OCI-LY3 (cell line): ENCODE data around the gene C16orf78.

Experiments
- H2AFZ ChIP-seq: fragments of 200-600, 300-600 bp; shearing (Covaris generic); 2 replicates; pipeline ENCODE4 v1.6.0; 2014; ENCODE audit warnings: antibody characterized with exemption, low read depth, low read length
- H3K27ac ChIP-seq: fragments of 200-600, 300-600 bp; sonication (generic); 2 replicates; pipeline ENCODE4 v1.5.1; 2014; ENCODE audit warnings: mild to moderate bottlenecking, low read length, moderate library complexity, mixed read lengths
- H3K27me3 ChIP-seq: fragments of 200-600, 300-600 bp; sonication (generic); 2 replicates; pipeline ENCODE4 v1.6.1; 2014; ENCODE audit warnings: low read depth, low read length, mixed read lengths
- H3K36me3 ChIP-seq: fragments of 200-600, 300-600 bp; sonication (generic); replicated peaks from 2 replicates; pipeline ENCODE3; 2014; ENCODE audit warnings: low read depth, low read length, mixed read lengths
- H3K4me1 ChIP-seq: fragments of 300-600, 200-600 bp; sonication (generic); 2 replicates; pipeline ENCODE4 v1.6.1; 2014; ENCODE audit warnings: low read length, mixed read lengths
- H3K4me2 ChIP-seq: fragments of 200-600, 300-600 bp; sonication (generic); 2 replicates; pipeline ENCODE4 v1.6.1; 2014; ENCODE audit warnings: low read length, mixed read lengths
- H3K4me3 ChIP-seq: fragments of 300-600, 200-600 bp; sonication (generic); 2 replicates; pipeline ENCODE4 v1.5.1; 2014; ENCODE audit warnings: antibody characterized with exemption, mild to moderate bottlenecking, low read length, moderate library complexity
- H3K79me2 ChIP-seq: fragments of 300-600, 200-600 bp; shearing (Covaris generic); 2 replicates; pipeline ENCODE4 v1.6.1; 2014; ENCODE audit warnings: mild to moderate bottlenecking, low read length, mixed read lengths
- H3K9ac ChIP-seq: fragments of 300-600, 200-600 bp; shearing (Covaris generic); 2 replicates; pipeline ENCODE4 v1.6.0; 2014; ENCODE audit warnings: mild to moderate bottlenecking, low read length, moderate library complexity
- H3K9me3 ChIP-seq: fragments of 200-600, 300-600 bp; shearing (Covaris generic); 2 replicates; pipeline ENCODE4 v1.6.1; 2014; ENCODE audit warnings: low read length, mixed read lengths; ENCODE audit not compliant: insufficient read depth
- H4K20me1 ChIP-seq: fragments of 200-600, 300-600 bp; sonication (generic); 2 replicates; pipeline ENCODE4 v1.6.1; 2016; ENCODE audit warnings: low read length, mixed read lengths; ENCODE audit not compliant: insufficient read depth
- EZH2phosphoT487 ChIP-seq: fragments of 200-600 bp; shearing (Covaris generic); IDR thresholded peaks from 2 replicates; pipeline ENCODE4 v1.6.1; 2018; ENCODE audit warnings: antibody characterized with exemption, mixed run types, low read depth
- TF ChIP-seq, protein P1 (sequence below): fragments of 200-600, 300-600 bp; sonication (generic); IDR thresholded peaks from 2 replicates; pipeline ENCODE4 v1.5.1; 2014; ENCODE audit warnings: antibody characterized with exemption, low read length, low read depth

The C16orf78 gene

DNA sequence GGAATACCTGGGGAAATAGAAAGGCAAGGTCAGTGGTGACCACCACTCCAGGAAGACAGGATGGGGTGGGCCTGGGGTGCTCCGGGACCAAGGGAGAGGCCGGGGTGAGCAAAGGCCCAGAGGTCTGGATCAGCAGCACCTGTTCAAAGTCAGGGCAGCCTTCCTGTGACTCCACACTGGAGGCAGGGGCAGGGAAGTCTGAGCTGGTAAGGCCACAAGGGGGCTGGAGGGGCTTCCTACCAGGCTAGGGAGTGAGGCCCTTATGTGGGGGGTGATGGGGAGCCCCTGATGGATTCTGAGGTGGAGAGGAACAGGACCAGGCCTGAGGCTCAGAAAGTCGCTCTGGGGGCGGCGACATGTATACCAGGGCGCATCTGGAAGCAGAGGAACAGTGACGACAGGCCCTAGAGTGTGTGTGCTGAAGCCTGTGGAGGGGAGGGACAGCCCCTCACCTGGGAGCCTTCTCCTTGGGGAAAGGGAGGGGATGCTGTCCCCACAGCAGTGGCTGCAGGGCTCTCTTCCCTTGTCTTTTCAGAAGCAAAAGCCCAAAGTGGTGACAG, 3.7 kb downstream of the C16orf78 start:
- H3K27me3 ChIP-seq, result no peaks in the 10 kb centered on the region

DNA sequence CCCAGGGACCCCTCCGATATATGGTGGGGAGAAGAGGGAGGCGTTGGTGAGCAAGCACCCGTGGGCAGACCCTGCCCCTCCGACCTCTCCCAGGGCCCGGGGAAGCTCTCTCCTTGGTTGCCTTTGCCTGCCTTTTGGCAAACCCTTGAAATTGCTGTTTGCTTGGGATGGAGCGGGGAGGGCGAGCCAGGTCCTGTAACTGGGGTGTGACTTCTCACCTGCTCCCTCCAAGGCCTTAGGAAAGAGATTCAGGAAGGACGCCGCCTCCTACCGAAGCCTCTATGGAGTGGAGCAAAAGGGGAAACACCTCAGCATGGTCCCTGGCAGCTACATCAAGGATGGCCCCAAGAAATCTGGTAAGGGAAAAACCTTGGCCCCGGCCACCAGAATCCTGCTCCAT, 4.6 kb downstream of the C16orf78 start:
- no peak overlapping the region for H3K4me3 ChIP-seq
- H3K4me2 ChIP-seq, result no peak overlapping the region
- no peaks in the 10 kb centered on the region for H3K9me3 ChIP-seq
- no peaks in the 10 kb centered on the region for H3K4me1 ChIP-seq
- H3K27me3 ChIP-seq, result no peaks in the 10 kb centered on the region
- no peaks in the 10 kb centered on the region for H4K20me1 ChIP-seq
- no peaks in the 10 kb centered on the region for H3K36me3 ChIP-seq
- no peaks in the 10 kb centered on the region for H3K79me2 ChIP-seq
- H2AFZ ChIP-seq, result no peak overlapping the region
- no peak for TF ChIP-seq EZH2phosphoT487
- TF ChIP-seq, protein P1, sequence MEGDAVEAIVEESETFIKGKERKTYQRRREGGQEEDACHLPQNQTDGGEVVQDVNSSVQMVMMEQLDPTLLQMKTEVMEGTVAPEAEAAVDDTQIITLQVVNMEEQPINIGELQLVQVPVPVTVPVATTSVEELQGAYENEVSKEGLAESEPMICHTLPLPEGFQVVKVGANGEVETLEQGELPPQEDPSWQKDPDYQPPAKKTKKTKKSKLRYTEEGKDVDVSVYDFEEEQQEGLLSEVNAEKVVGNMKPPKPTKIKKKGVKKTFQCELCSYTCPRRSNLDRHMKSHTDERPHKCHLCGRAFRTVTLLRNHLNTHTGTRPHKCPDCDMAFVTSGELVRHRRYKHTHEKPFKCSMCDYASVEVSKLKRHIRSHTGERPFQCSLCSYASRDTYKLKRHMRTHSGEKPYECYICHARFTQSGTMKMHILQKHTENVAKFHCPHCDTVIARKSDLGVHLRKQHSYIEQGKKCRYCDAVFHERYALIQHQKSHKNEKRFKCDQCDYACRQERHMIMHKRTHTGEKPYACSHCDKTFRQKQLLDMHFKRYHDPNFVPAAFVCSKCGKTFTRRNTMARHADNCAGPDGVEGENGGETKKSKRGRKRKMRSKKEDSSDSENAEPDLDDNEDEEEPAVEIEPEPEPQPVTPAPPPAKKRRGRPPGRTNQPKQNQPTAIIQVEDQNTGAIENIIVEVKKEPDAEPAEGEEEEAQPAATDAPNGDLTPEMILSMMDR, result no peak
- H3K27ac ChIP-seq, result no peak overlapping the region
- no peak overlapping the region for H3K9ac ChIP-seq

More for the DNA sequence above, 3.7 kb downstream of the C16orf78 start:
- H3K4me1 ChIP-seq, result no peaks in the 10 kb centered on the region
- no peaks in the 10 kb centered on the region for H3K9me3 ChIP-seq
- no peak overlapping the region for H3K4me3 ChIP-seq
- TF ChIP-seq EZH2phosphoT487, result no peak
- TF ChIP-seq, protein P1, result no peak
- H3K27ac ChIP-seq, result no peak overlapping the region
- H3K79me2 ChIP-seq, result no peaks in the 10 kb centered on the region
- H3K9ac ChIP-seq, result no peak overlapping the region
- no peaks in the 10 kb centered on the region for H3K36me3 ChIP-seq
- H2AFZ ChIP-seq, result no peak overlapping the region
- no peaks in the 10 kb centered on the region for H4K20me1 ChIP-seq
- no peak overlapping the region for H3K4me2 ChIP-seq

DNA sequence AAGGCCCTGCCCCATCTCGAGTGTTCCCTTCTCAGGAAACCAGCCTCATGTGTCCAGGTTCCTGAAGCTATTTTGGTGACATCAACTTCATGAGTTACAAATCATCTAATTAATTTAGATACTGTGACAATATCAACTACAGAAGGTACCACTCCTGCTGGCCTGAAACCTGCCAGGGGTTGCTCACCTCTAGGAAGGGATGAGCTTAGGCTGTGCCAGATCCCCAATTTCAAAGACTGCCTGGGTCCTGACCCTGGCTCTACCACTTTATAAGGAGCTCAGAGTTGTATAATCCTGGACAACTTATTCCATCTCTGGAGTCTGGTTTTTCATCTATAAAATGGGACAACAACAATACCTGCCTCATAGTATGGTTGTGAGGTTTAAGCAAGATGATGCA, 5.2 kb downstream of the C16orf78 start:
- no peaks in the 10 kb centered on the region for H4K20me1 ChIP-seq
- H3K9me3 ChIP-seq, result no peaks in the 10 kb centered on the region
- H3K36me3 ChIP-seq, result no peaks in the 10 kb centered on the region
- H3K4me3 ChIP-seq, result no peak overlapping the region
- no peaks in the 10 kb centered on the region for H3K27me3 ChIP-seq
- H3K79me2 ChIP-seq, result no peaks in the 10 kb centered on the region
- no peak overlapping the region for H3K9ac ChIP-seq
- no peak overlapping the region for H3K4me2 ChIP-seq
- no peaks in the 10 kb centered on the region for H3K4me1 ChIP-seq
- no peak overlapping the region for H3K27ac ChIP-seq
- no peak overlapping the region for H2AFZ ChIP-seq
- no peak for TF ChIP-seq EZH2phosphoT487
- TF ChIP-seq, protein P1, result no peak

DNA sequence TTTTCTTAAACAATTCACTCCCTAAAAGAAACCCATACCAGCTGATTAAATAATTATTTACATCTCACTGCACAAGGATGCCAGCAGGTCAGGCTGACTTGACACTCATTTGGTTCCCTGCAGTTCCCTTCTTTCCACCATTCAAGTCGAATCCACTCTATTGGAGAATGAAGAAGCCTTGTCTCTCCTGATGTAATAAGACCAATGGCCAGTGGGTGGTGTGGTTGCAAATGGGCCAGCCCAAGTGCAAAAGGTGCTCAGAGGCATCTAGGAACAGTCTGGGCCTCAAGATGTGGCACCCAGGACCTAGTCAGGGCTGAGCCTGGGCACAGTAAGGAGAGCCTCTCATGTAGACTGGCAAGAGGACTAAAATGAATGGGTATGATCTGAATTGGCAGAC, 9.3 kb downstream of the C16orf78 start:
- no peaks in the 10 kb centered on the region for H3K36me3 ChIP-seq
- no peak overlapping the region for H3K27ac ChIP-seq
- H3K79me2 ChIP-seq, result no peaks in the 10 kb centered on the region

More for the DNA sequence above, 9.3 kb downstream of the C16orf78 start:
- H2AFZ ChIP-seq, result no peak overlapping the region
- no peak for TF ChIP-seq EZH2phosphoT487
- TF ChIP-seq, protein P1, result peak; percentile 34; the same call in 1 of the 2 replicates
- no peaks in the 10 kb centered on the region for H3K4me1 ChIP-seq
- H3K9ac ChIP-seq, result no peak overlapping the region
- no peaks in the 10 kb centered on the region for H3K9me3 ChIP-seq
- no peak overlapping the region for H3K4me3 ChIP-seq
- H3K4me2 ChIP-seq, result no peak overlapping the region
- no peaks in the 10 kb centered on the region for H3K27me3 ChIP-seq
- H4K20me1 ChIP-seq, result no peaks in the 10 kb centered on the region
